ENCODE measurements around the gene PRPF40B.
"Not testable (repeated sequence)": the region's sequence is repeated elsewhere in the genome, so short reads cannot be mapped to it uniquely, and the experiment has no call there.

The PRPF40B gene

DNA sequence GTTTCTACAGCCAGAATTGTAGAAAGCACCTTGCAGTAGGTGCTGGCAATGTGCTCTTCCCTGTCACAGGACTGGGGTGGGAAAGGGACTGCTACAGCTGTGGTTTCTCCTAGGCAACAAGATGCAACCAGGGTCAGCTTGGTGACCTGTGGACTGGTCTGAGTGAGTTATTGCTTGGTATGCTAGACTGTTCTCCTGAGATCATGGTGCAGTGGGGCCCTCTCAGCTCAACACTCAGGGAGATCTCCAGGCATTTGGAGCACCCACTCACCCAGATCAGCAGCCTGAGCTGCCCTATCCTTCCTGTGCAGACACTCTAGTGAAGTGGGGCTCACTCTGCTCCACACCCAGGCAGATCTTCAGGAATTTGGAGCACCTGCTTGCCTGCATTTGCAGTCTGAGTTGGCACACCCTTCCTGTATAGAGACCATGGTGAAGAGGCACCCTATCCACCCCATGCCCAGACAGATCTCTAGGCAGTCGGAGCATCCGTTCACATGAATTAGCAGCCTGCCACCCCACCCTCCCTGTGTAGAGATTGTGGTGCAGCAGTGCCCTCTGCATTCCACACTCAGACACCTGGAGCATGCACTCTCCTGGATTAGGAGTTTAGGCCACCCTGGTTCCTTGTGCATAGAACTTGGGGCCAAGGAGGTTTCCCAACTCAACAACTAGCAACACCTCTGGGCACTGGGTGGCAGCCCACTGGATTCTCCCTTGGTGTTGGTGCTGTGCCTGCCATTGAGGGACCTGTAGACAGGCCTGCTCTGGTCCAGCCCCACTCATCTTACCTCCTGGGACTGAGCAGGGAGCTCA lies 14.1 kb upstream of the PRPF40B start:
- DNase-seq (ENCODE audit: low spot score), result no peak

DNA sequence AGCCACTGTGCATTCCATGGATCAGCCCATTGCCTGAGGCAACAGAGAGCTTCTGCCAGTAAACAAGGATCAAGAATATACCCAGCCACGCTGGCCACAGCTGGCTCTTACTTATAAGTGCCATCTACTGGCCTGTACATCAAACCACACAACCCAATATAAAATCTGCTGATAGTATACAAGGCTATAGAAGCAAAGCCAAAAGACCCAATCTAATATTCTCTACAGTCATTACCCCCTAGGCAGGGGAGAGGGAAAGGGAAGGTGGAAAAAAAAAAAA lies 13.5 kb upstream of the PRPF40B start:
- DNase-seq (ENCODE audit: low spot score), result no peak

DNA sequence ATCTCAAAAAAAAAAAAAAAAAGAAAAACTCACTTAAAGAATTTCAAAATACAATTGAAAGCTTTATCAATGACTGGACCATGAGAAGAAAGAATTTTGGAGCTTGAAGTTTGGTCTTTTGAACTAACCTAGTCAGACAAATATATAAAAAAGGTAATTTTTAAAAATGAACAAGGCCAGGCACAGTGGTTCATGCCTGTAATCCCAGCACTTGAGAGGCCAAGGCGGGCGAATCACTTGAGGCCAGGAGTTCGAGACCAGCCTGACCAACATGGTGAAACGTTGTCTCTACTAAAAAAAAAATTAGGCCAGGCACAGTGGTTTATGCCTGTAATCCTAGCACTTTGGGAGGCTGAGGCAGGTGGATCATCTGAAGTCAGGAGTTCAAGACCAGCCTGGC lies 12.6 kb upstream of the PRPF40B start:
- not testable (repeated sequence) for DNase-seq (ENCODE audit: low spot score)

DNA sequence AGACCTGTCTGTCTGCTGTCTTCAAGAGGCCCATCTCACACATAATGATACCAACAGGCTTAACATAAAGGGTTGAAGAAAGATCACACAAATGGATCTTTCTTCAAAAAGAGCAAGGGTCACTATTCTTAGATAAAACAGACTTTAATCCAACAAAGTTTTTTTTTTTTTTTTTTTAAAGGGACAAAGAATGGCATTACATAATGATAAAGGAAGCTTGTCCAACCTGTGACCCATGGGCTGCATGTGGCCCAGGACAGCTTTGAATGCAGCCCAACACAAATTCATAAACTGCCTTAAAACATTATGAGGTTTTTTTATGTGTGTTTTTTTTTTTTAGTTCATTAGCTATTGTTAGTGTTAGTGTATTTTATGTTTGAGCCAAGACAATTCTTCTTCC lies 11.2 kb upstream of the PRPF40B start:
- DNase-seq (ENCODE audit: low spot score), result no peak

DNA sequence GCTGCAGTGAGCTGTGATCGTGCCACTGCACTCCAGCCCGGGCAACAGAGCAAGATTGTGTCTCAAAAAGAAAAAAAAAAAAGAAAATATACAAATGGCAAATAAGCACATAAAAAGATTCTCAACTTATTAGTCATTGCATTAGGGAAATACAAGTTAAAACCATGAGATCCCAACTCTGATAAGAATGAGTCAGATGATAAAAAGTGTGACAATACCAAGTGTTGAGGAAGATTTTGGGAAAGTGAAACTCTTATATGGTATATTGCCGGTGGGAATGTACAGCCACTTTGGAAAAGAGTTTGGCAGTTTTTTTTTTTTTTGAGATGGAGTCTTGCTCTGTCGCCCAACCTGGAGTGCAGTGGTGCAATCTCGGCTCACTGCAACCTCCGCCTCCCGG lies 7.6 kb upstream of the PRPF40B start:
- DNase-seq (ENCODE audit: low spot score), result no peak

DNA sequence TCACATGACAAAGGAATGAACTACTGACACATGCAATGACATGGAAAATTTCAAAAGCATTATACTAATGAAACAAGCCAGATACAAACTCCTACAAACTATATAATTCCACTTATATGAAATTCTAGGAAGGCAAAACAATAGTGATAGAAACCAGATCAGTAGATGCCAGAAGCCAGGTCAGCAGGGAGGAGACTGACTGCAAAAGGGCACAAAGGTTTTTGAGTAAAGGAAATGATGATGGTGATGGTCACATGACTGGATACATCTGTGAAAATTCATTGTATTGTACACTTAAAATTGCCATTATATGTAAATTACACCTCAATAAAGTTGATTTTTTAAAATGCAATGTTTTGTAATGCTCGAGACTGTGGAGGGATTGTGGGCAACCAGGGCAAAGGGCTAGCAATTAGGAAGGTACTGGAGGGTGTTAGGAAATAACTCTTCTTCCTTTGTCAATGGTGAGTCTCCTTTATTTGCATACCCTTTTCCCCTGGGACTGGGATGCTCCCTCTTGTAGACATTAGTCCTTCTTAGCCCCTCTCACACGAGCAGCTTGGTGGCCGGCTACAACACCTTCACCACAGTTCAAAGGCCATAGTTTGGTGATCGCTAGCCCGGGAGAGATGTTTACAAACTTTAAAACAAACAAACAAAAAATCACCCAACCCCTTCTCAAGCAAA lies 6.7 kb upstream of the PRPF40B start:
- DNase-seq (ENCODE audit: low spot score), result no peak

DNA sequence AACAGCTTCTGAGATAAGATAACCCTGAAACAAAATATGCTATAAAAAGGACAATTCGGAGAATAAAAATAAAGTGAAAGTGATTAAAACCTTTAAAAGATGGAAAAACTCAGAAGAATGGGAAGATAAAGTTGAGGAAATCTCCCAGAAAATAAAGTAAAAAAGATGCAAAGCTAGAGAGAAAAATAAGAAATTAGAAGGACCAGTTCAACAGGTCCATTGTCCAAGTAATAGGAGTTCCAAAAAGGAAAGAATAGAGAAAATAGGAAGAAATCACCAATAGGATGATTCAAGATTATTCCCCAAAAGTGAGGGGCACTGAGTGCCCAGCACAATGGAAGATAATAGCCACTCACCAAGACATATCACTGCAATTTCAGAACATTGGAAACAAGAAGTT lies 4.8 kb upstream of the PRPF40B start:
- DNase-seq (ENCODE audit: low spot score), result no peak

DNA sequence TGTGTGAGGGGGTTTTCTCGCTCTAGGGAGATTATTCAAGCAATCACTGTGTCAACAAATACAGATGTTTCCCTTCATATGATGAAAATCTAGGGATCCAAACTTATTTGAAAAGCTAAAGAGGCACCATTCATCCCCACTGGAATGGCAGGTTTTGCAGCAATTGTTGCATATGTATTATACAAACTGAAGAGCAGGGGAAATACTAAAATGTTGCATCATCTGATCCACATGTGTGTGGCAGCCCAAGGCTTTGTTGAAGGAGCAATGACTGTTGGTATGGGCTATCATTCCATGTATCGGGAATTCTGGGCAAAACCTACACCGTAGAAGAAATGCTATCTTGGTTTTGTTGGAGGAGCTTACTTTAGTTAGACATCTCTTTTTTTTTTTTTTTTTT lies 4.1 kb upstream of the PRPF40B start:
- DNase-seq (ENCODE audit: low spot score), result no peak

DNA sequence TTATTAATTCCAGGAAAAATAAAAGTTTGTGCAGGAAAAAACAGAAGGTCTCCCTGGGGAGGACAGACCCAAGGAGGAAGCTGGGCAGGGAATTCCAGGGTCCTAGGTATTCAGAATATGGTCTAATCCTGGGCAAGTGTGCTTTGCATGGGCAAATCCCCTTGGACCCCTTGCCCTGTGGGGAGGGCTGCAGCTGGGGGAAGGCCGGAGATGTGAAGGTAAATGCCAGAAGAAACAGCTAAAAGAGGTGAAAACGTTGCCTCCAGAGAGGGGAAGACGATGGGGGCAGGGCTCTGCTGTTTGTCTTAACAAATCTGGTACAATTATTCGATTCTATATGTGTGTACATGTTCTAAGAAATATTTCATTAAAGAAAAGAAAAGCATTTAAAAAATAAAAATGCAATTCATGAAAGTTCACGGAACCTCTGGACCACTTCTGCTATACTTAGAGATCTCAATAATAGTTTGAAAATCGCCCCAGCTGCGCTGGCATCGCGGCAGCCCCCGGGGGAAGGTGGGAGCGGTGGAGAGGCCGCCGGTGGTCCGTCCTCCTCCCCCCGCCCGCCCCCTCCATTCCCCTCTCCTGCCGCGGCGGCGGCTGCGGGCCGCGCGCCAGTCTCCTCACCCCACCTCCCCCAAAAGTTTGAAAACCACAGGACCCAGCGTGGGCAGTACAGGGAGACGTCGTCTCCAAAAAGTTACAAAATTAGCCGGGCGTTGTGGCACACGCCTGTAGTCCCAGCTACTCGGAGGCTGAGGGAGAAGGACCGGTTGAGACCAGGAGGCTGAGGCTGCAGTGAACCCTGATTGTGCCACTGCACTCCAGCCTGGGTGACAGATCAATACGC lies 1.5 kb upstream of the PRPF40B start:
- no peak for DNase-seq (ENCODE audit: low spot score)

DNA sequence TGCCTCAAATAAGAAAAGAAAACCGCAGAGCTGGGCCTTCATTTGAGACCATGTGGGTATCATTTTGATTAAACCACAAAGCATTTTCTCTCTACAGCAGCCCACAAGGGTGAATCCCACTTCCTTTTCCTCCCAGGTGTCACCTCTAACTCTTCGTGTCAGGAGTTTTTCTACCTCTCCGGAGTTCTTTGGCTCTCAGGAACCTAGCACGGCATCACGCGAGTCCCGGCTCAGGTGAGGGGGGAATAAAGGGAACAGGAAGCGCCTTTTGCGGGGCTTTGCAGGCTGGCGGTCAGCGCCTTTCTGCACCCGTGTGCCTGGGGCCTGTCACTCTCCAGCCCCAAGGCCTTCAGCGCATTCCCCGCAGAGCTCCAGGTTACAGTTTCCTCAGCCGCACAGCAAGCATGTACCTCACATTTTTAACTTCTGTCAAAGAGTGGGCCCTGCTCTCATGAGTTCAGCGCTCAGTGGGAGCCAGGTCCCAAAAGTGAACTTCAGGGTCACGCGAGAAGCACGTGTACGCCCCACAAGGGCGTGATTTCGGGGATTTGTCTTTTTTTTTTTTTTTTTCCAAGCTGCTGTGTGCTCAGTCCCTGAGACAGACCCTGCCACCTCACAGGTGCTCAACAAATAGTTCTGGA lies 740 bp upstream of the PRPF40B start:
- DNase-seq (ENCODE audit: low spot score), result peak; percentile 65

DNA sequence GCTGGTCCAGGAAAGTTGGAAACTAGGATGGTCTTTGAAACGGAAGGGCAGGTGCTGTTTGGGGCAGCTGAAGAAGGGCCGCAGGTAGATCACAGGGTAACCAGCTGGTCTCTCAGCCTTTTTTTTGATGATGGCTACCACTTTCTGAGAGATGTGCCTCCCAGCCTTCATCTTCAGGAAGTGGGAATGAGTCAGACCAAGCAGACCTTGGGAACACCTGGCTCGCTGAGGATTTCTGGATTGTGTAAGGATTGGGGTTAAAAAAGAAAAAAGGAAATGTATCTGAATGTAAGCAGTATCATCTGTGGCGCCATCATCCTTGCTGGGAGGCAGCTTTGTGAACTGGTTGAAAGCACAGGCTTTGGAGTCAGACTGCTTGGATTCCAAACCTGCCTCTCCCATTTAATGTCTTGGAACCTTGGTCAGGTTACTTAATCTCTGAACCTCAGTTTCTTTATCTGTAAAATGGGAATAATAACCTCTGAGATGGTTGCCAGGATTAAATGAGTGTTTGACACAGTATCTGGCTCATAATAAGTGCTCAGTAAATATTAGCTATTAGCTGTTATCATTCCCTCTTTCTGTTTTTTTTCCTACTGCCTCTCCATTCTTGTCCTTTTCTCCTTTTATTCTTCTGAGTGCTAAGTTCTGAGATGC lies 1.7 kb downstream of the PRPF40B start:
- DNase-seq (ENCODE audit: low spot score), result no peak

DNA sequence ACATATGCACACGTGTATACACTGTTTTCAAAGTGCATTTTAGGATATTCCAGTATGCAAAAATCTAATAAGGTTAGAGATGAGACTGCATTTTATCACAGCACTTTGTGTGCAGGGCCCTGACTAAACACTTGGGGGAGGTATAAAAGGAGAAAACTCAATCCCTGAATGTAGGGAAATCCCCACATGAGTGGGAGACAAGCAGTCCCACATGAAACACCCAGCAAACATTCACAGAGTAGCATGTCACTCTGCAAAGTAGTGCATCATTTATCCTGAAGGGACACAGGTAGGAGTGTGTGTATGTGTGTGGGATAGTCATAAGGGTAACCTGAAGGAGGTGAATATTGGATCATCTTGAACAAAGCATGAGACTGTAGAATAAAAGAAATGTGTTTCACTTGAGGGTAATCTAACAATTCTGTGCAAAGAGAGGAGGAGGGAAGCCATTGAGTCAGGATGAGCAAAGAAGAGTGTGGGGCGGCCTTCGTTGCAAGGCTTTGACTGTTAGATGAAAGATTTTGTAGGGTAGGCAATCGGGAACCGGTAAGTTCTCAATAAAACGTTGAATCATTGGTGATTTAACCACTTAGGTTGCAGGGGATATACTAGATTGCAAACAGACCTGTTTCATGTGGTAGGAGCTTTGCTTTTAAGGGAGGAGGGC lies 2.9 kb downstream of the PRPF40B start:
- no peak for DNase-seq (ENCODE audit: low spot score)

DNA sequence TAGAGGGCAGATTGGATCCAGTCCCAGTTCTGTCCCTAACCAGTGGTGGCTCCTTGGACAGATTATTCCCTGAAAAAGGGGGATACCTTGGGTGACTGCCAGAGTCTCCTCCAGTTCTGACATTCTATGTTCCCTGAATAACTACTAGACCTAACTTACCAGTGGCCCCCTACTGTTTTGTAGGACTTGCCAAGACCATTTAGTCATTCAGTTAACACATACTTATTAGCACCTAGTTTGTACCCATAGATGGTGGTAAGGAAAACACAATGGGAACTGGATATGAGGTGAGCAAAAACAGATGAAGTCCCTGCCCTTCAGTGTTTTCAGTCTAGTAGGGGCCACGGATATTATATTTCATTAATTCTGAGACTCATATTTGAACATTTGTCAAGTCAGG lies 3.5 kb downstream of the PRPF40B start:
- DNase-seq (ENCODE audit: low spot score), result no peak

DNA sequence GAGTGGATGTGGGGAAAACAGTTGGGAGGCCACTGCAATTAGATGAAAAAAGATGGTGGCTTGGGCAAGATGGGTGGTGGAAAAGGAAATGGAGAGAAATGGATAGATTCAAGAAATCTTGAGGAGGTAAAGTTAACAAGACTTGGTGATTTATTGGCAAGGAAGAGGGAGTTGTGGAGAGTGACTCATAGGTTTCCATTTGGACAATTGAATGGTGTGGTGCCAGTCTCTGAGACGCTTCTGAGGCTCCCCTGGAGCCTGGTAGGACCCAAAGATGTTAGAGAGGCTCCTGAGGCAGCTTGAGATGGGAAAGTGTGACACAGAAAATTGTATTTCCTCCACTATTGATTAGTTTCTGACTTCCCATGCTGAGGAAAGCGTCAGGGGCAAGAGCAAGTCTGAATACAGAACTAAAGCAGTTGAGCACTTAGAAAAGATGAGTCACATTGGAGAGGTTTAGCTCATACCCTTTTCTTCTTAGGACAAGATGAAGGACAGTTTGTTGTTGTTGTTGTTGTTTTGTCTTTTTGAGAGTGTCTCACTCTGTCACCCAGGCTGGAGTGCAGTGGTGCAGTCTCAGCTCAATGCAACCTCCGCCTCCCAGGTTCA lies 4.5 kb downstream of the PRPF40B start:
- DNase-seq (ENCODE audit: low spot score), result no peak

DNA sequence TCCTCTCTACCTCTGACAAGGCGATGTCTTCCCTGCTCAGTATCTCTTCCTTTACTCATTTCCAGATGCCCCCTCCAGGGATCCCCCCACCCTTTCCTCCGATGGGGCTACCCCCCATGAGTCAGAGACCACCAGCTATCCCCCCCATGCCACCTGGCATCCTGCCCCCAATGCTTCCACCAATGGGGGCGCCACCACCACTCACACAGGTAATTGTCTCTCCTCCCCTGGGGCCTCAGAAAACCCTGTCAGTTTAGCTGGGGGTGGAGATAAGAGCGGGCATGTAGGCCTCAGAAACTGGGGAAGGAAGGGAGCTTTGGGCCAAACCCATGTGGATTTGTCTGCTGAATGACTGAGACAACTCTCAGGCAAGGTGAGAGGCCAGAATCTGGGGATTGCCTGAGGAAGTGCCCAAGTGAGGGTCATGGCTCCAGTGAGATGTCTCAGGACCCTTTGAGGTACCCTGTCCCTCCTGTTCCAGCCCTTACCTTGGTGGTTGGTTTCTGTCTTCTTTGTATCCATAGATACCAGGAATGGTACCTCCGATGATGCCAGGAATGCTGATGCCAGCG lies 8.1 kb downstream of the PRPF40B start:
- DNase-seq (ENCODE audit: low spot score), result no peak

DNA sequence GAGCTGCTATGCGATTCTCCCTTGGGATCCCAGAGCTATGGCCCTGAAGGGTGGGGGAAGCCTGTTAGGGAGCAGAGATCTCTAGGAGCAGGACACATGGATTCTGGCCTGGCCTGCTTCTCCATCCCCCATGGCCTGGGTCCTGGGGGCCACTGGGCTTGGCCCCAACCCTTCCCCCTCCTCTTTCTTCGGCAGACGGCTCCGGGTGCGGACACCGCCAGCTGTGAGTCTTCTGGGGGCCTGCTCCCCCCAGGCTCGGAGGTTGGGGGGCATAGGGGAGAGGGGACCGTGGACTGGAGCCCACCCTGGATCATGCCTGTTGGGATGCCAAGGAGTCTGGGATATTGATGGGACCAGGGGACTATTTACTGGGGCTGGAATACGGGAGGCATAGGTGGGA lies 9.0 kb downstream of the PRPF40B start:
- DNase-seq (ENCODE audit: low spot score), result no peak

DNA sequence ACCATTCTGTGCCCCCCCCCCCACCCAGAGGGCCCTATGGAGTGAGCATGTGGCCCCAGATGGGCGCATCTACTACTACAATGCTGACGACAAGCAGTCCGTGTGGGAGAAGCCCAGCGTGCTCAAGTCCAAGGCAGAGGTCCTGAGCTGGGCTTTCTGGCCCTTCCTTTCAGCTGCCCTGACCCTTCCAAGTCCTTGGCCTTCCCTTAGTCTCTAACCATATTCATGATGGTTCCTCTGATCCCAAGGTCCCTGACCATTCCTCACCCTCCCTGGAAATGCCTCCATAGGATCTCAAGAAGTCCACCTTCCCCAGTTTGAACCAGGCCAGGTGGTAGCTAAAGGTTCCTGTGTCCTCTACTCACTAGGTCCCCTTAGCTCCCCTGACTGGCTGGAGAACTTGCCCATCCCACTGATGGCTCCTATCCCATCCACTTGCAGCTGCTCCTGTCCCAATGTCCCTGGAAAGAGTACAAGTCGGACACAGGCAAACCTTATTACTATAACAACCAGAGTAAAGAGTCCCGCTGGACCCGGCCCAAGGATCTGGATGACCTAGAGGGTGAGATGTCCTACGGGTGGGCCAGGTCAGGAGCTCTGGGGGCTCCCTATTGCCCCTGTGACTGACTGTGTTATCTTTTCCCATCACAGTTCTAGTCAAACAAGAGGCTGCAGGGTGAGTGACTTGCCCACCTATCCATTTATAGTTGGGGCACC lies 9.8 kb downstream of the PRPF40B start:
- DNase-seq (ENCODE audit: low spot score), result no peak

DNA sequence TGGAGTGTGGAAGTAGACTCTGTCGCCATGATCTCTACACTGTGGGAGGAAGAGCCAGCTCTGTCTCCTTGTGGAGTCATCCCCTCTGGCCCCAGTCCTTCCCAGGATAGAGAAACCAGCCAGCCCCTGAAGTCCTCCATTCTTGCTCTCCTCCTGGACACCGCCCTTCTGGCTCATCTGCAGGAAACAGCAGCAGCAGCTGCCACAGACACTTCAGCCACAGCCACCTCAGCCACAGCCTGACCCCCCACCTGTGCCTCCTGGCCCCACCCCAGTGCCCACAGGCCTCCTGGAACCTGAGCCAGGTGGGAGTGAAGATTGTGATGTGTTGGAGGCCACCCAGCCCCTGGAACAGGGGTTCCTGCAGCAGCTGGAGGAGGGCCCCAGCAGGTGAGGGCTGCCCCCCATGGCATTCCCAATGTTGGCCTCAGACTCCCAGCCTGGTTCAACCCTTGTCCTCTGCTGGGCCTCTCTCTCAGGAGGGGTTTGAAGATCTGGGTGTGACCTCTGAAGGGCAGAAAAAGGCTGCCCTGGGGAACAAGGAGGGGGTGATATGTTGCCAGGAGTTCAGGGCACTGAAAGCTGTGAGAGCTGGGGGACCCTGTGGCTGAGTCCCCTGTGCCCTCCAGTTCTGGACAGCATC lies 10.5 kb downstream of the PRPF40B start:
- DNase-seq (ENCODE audit: low spot score), result no peak

DNA sequence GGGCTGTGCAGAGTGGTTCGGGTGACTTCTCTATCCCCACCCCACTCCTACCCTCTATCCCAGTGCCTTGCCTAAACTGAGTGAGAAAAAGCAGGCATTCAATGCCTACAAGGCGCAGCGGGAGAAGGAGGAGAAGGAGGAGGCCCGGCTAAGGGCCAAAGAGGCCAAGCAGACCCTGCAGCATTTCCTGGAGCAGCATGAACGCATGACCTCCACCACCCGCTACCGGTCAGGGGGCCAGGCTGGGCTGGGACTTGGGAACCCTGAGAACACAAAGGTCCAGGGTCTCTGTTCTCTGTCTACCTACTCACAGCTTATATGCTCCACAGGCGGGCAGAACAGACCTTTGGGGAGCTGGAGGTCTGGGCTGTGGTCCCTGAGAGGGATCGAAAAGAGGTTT lies 11.7 kb downstream of the PRPF40B start:
- DNase-seq (ENCODE audit: low spot score), result no peak

DNA sequence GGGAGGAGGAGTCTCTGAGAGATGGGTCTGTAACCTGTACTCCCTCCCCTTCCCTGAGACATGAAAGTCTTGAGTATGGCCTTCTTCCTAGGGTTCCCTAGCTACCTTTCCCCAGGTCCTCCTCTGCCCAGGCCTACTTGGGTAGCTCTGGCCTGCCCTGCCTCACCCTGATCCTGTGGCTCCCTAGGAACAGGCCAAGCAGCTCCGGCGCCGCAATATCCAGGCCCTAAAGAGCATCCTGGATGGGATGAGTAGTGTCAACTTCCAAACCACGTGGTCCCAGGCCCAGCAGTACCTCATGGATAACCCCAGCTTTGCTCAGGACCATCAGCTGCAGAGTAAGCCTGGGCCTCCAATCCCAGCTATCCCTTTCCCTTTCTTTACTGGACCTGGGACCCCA lies 12.3 kb downstream of the PRPF40B start:
- no peak for DNase-seq (ENCODE audit: low spot score)

Data from germinal center (tissue), 1 donor.